ENCODE results near the gene ELL2. TPM values are rescaled to one million over a fixed set of nuclear protein-coding genes. Genes with fewer than 3 reads are reported as not detected.
"Not testable (repeated sequence)": the region's sequence is repeated elsewhere in the genome, so short reads cannot be mapped to it uniquely, and the experiment has no call there.

The ELL2 gene
- total RNA-seq, 4 donors from 2014 or later = 5.8 to 46.8 (median 19.7) TPM

GRCh38 chr5:95927927-95928723 is 33.5 kb downstream of the ELL2 start:
- 66 to 70% methylated on average over 6 of the region's 6 CpGs for WGBS, 2 donors (ENCODE audit: low coverage in 1 of 2)
- Histone ChIP-seq H3K9me3 (no peaks in the 10 kb centered on the region), H3K27me3 (no peaks in the 10 kb centered on the region), H3K36me3 (no peaks in the 10 kb centered on the region), H3K4me3 (no peak overlapping the region), H3K4me1 (peaks cover 0 to 14% (median 10%) of the 10 kb centered on the region in 4 donors), H3K27ac (peak overlapping the region in 1 of 4 donors; percentile 31)
- in situ Hi-C loops (cut with MboI; ENCODE audit: low pct_ligation_motif_present in 1 of 4, low pct_unique_long_range_greater_than_20kb in 1 of 4, low sequenced_read_pairs in 3 of 4) (no loop called here), intact Hi-C loops (cut with DNase I; ENCODE audit: low total_unique reads) (no loop called here)
- TF ChIP-seq EP300 (IDR thresholded peaks at IDR 0.05; ENCODE audit: low read depth) (no peak), POLR2AphosphoS5 (IDR thresholded peaks at IDR 0.05) (no peak), CTCF (IDR thresholded peaks at IDR 0.05) (no peak), POLR2A (IDR thresholded peaks at IDR 0.05) (no peak)
- no peak for DNase-seq

GRCh38 chr5:95927300-95927699 is 34.4 kb downstream of the ELL2 start:
- in situ Hi-C loops (cut with MboI; ENCODE audit: low pct_ligation_motif_present in 1 of 4, low pct_unique_long_range_greater_than_20kb in 1 of 4, low sequenced_read_pairs in 3 of 4); intact Hi-C loops (cut with DNase I; ENCODE audit: low total_unique reads); DNase-seq; H3K9me3 ChIP-seq; H3K4me3 ChIP-seq; H3K27ac ChIP-seq; H3K36me3 ChIP-seq; H3K27me3 ChIP-seq: not testable (repeated sequence)
- TF ChIP-seq POLR2AphosphoS5 (IDR thresholded peaks at IDR 0.05) = peak in 1 of 3 donors; percentile 20
- WGBS, 2 donors (ENCODE audit: low coverage in 1 of 2) = 30 to 82% methylated on average over 2 to 13 of the region's 13 CpGs
- peaks cover 0 to 14% (median 10%) of the 10 kb centered on the region in 4 donors for H3K4me1 ChIP-seq

- peaks cover 0 to 14% (median 10%) of the 10 kb centered on the region in 4 donors for H3K4me1 ChIP-seq
- intact Hi-C loops (cut with DNase I; ENCODE audit: low total_unique reads) = no loop called here
Measured at GRCh38 chr5:95925939-95926338, 35.7 kb downstream of the ELL2 start.

GRCh38 chr5:95925378-95925744 is 36.3 kb downstream of the ELL2 start:
- peaks cover 0 to 14% (median 10%) of the 10 kb centered on the region in 4 donors for H3K4me1 ChIP-seq
- in situ Hi-C loops (cut with MboI; ENCODE audit: low pct_ligation_motif_present in 1 of 4, low pct_unique_long_range_greater_than_20kb in 1 of 4, low sequenced_read_pairs in 3 of 4) = no loop called here

More at GRCh38 chr5:95925939-95926338, 35.7 kb downstream of the ELL2 start:
- Histone ChIP-seq H3K27me3 (no peaks in the 10 kb centered on the region), H3K4me3 (no peak overlapping the region), H3K27ac (peak overlapping the region in 2 of 4 donors; percentile 16 to 53), H3K36me3 (no peaks in the 10 kb centered on the region), H3K9me3 (no peaks in the 10 kb centered on the region)
- in situ Hi-C loops (cut with MboI; ENCODE audit: low pct_ligation_motif_present in 1 of 4, low pct_unique_long_range_greater_than_20kb in 1 of 4, low sequenced_read_pairs in 3 of 4) = no loop called here
- TF ChIP-seq POLR2A (IDR thresholded peaks at IDR 0.05) (no peak), POLR2AphosphoS5 (IDR thresholded peaks at IDR 0.05) (no peak), EP300 (IDR thresholded peaks at IDR 0.05; ENCODE audit: low read depth) (no peak), CTCF (IDR thresholded peaks at IDR 0.05) (no peak)
- no peak for DNase-seq

More at GRCh38 chr5:95925378-95925744, 36.3 kb downstream of the ELL2 start:
- H3K4me3 ChIP-seq = no peak overlapping the region
- 76% methylated on average over 2 of the region's 2 CpGs; no CpG with 5 or more reads in 1 of the 2 donors for WGBS, 2 donors (ENCODE audit: low coverage in 1 of 2)
- H3K36me3 ChIP-seq = no peaks in the 10 kb centered on the region
- TF ChIP-seq POLR2AphosphoS5 (IDR thresholded peaks at IDR 0.05) (no peak), CTCF (IDR thresholded peaks at IDR 0.05) (no peak), POLR2A (IDR thresholded peaks at IDR 0.05) (no peak), EP300 (IDR thresholded peaks at IDR 0.05; ENCODE audit: low read depth) (no peak)
- H3K9me3 ChIP-seq = no peaks in the 10 kb centered on the region
- no peaks in the 10 kb centered on the region for H3K27me3 ChIP-seq
- DNase-seq = no peak
- intact Hi-C loops (cut with DNase I; ENCODE audit: low total_unique reads) = no loop called here
- peak overlapping the region in 2 of 4 donors; percentile 16 to 53 for H3K27ac ChIP-seq
